Liver (tissue), 9 donors: ENCODE results near the gene GIMAP2. TPM values are rescaled to one million over a fixed set of nuclear protein-coding genes. Genes with fewer than 3 reads are reported as not detected.

Experiments
- DNase-seq: peaks from one replicate; pipeline ENCODE4 v3.0.0-alpha.2; 2017; ENCODE audit warnings: low spot score
- H3K27ac ChIP-seq, 2 donors: one replicate each; pipeline ENCODE4 v1.7.0; 2013; ENCODE audit warnings: inconsistent platforms in 2 of 2, low read length in 2 of 2, control low read depth in 1 of 2, low read depth in 1 of 2, mild to moderate bottlenecking in 1 of 2
- H3K27me3 ChIP-seq, 4 donors: one replicate each; pipeline versions ENCODE4 v1.6.1 to v1.7.0; 2013; ENCODE audit warnings: low read length in 3 of 4, inconsistent platforms in 1 of 4, mild to moderate bottlenecking in 1 of 4, moderate library complexity in 1 of 4; ENCODE audit not compliant: control insufficient read depth in 4 of 4, insufficient read depth in 4 of 4
- H3K36me3 ChIP-seq, 4 donors: one replicate each; pipeline versions ENCODE4 v1.6.1 to v1.7.0; 2013; ENCODE audit warnings: low read length in 3 of 4, mild to moderate bottlenecking in 3 of 4, low read depth in 1 of 4, moderate library complexity in 1 of 4; ENCODE audit not compliant: control insufficient read depth in 4 of 4, insufficient read depth in 3 of 4
- H3K4me1 ChIP-seq, 4 donors: one replicate each; pipeline versions ENCODE4 v1.6.1 to v1.7.0; 2013; ENCODE audit warnings: low read length in 3 of 4, mild to moderate bottlenecking in 3 of 4, moderate library complexity in 1 of 4; ENCODE audit not compliant: control insufficient read depth in 4 of 4, insufficient read depth in 4 of 4
- H3K4me3 ChIP-seq, 3 donors: one replicate each; pipeline versions ENCODE4 v1.6.1 to v1.7.0; 2013; ENCODE audit warnings: low read length in 3 of 3, control low read depth in 1 of 3, low read depth in 1 of 3, mild to moderate bottlenecking in 1 of 3
- H3K9ac ChIP-seq, 2 donors: one replicate each; pipeline ENCODE4 v1.7.0; 2013; ENCODE audit warnings: low read length in 2 of 2, mild to moderate bottlenecking in 2 of 2, moderate library complexity in 2 of 2, control low read depth in 1 of 2, low read depth in 1 of 2
- H3K9me3 ChIP-seq, 4 donors: one replicate each; pipeline versions ENCODE4 v1.6.1 to v1.7.0; 2013; ENCODE audit warnings: low read length in 3 of 4; ENCODE audit not compliant: control insufficient read depth in 4 of 4
- ATF3 ChIP-seq: IDR thresholded peaks from 2 replicates; pipeline ENCODE4 v1.6.1; 2016; ENCODE audit warnings: antibody characterized with exemption
- CTCF ChIP-seq: fragments of 150-350 bp; IDR thresholded peaks from 2 replicates; pipeline ENCODE4 v1.5.1; 2017; ENCODE audit warnings: improper control_type of control experiment, low read depth, low read length; ENCODE audit not compliant: missing input control
- EGR1 ChIP-seq, 2 donors: IDR thresholded peaks; 2 replicates each; pipeline ENCODE4 v1.6.1; 2016 to 2018; ENCODE audit warnings: antibody characterized with exemption in 2 of 2, low read depth in 2 of 2
- FOXA1 ChIP-seq: IDR thresholded peaks from 2 replicates; pipeline ENCODE4 v1.6.1; 2016; ENCODE audit warnings: antibody characterized with exemption
- FOXA2 ChIP-seq: IDR thresholded peaks from 2 replicates; pipeline ENCODE4 v1.6.1; 2016; ENCODE audit warnings: antibody characterized with exemption
- GABPA ChIP-seq, 2 donors: IDR thresholded peaks in 1 of 2; conservative IDR thresholded peaks in 1 of 2; 2 replicates each; pipeline ENCODE4 v1.6.1; 2016; ENCODE audit warnings: antibody characterized with exemption in 2 of 2, mild to moderate bottlenecking in 1 of 2, moderate library complexity in 1 of 2
- HNF4A ChIP-seq, 2 donors: conservative IDR thresholded peaks; 2 replicates each; pipeline ENCODE4 v1.6.1; 2016; ENCODE audit warnings: antibody characterized with exemption in 2 of 2, mild to moderate bottlenecking in 2 of 2
- HNF4G ChIP-seq: IDR thresholded peaks from 2 replicates; pipeline ENCODE4 v1.6.1; 2016; ENCODE audit warnings: antibody characterized with exemption
- JUND ChIP-seq, 2 donors: IDR thresholded peaks; 2 replicates each; pipeline ENCODE4 v1.6.1; 2016; ENCODE audit warnings: antibody characterized with exemption in 2 of 2
- MAX ChIP-seq: IDR thresholded peaks from 2 replicates; pipeline ENCODE4 v1.6.1; 2016; ENCODE audit warnings: antibody characterized with exemption
- NR2F2 ChIP-seq: IDR thresholded peaks from 2 replicates; pipeline ENCODE4 v1.6.1; 2016; ENCODE audit warnings: antibody characterized with exemption
- RAD21 ChIP-seq, 2 donors: IDR thresholded peaks; 2 replicates each; pipeline ENCODE4 v1.6.1; 2016; ENCODE audit warnings: antibody characterized with exemption in 2 of 2, mild to moderate bottlenecking in 2 of 2
- REST ChIP-seq: IDR thresholded peaks from 2 replicates; pipeline ENCODE4 v1.6.1; 2016; ENCODE audit warnings: antibody characterized with exemption, mild to moderate bottlenecking
- RXRA ChIP-seq, 2 donors: IDR thresholded peaks; 2 replicates each; pipeline ENCODE4 v1.6.1; 2017 to 2018; ENCODE audit warnings: antibody characterized with exemption in 2 of 2, mild to moderate bottlenecking in 1 of 2
- SP1 ChIP-seq: IDR thresholded peaks from 2 replicates; pipeline ENCODE4 v1.6.1; 2018; ENCODE audit warnings: antibody characterized with exemption, mild to moderate bottlenecking
- TAF1 ChIP-seq: conservative IDR thresholded peaks from 2 replicates; pipeline ENCODE4 v1.6.1; 2016; ENCODE audit warnings: antibody characterized with exemption, mild to moderate bottlenecking
- YY1 ChIP-seq: IDR thresholded peaks from 2 replicates; pipeline ENCODE4 v1.6.1; 2016; ENCODE audit warnings: antibody characterized with exemption, mild to moderate bottlenecking
- ZBTB33 ChIP-seq: IDR thresholded peaks from 2 replicates; pipeline ENCODE4 v1.6.1; 2016; ENCODE audit warnings: antibody characterized with exemption
- WGBS: extraction: QIAGEN DNeasy Blood & Tissue Kit; methylation state at CpG from one replicate; pipeline ENCODE4 v1.1.7; 2013; 5-methylcytosine and 5-hydroxymethylcytosine counted together
- polyA plus RNA-seq, 2 donors: library from polyadenylated mRNA; stranded (reverse) in 1 of 2; unstranded in 1 of 2; fragments of 200-250 nt in 1 of 2; fragments of >200 nt in 1 of 2; fragmentation: Nextera tagmentation in 1 of 2; extraction: Ambion mirVana in 1 of 2; gene quantifications; one replicate each; pipeline versions ENCODE4 v1.2.1 to v1.2.3, GENCODE V29; 2013 to 2015
- total RNA-seq, 2 donors: library from RNA; depleted of rRNA; stranded (reverse); fragments of >200 nt; gene quantifications; one replicate each; pipeline ENCODE4 v1.2.3, GENCODE V29; 2014
- donor health status: healthy.
- donor health status: healthy.
- donor health status: healthy.
- donor health status: healthy.
- donor health status: healthy.

GIMAP2 gene
- total and polyA plus RNA-seq, 4 donors, result 4.9 to 9.2 (median 6.0) TPM

GRCh38 chr7:150703209-150703608 lies 17.7 kb downstream of the GIMAP2 start (continued):
- no peak for TF ChIP-seq ZBTB33
- no peak for TF ChIP-seq ATF3
- TF ChIP-seq NR2F2, result no peak
- no peak for TF ChIP-seq TAF1

- Histone ChIP-seq H3K27ac (no peak overlapping the region), H3K27me3 (no peaks in the 10 kb centered on the region), H3K9me3 (peaks cover 0 to 5% (median 0%) of the 10 kb centered on the region in 4 donors), H3K4me1 (no peaks in the 10 kb centered on the region), H3K36me3 (no peaks in the 10 kb centered on the region), H3K4me3 (no peak overlapping the region), H3K9ac (no peak overlapping the region)
- no peak for DNase-seq
- TF ChIP-seq CTCF (no peak), HNF4A (conservative IDR thresholded peaks at IDR 0.05) (no peak), EGR1 (IDR thresholded peaks at IDR 0.05; ENCODE audit: low read depth in 2 of 2) (no peak), FOXA2 (no peak), MAX (no peak), JUND (IDR thresholded peaks at IDR 0.05) (no peak), ATF3 (no peak), RXRA (IDR thresholded peaks at IDR 0.05) (no peak)
- 89% methylated on average over 4 of the region's 4 CpGs for WGBS
These were observed 29.8 kb downstream of the GIMAP2 start for GRCh38 chr7:150715293-150715692.

GRCh38 chr7:150715738-150716137 lies 30.2 kb downstream of the GIMAP2 start:
- Histone ChIP-seq H3K36me3 (no peaks in the 10 kb centered on the region), H3K4me3 (no peak overlapping the region), H3K9me3 (peaks cover 0 to 5% (median 0%) of the 10 kb centered on the region in 4 donors), H3K9ac (peak overlapping the region in 1 of 2 donors; percentile 3), H3K27me3 (no peaks in the 10 kb centered on the region), H3K4me1 (no peaks in the 10 kb centered on the region), H3K27ac (peak overlapping the region; percentile 42 to 60)
- no peak for DNase-seq
- 56% methylated on average over 4 of the region's 4 CpGs for WGBS
- TF ChIP-seq EGR1 (IDR thresholded peaks at IDR 0.05; ENCODE audit: low read depth in 2 of 2) (no peak), FOXA1 (no peak), GABPA (IDR thresholded peaks at IDR 0.05 in 1 of 2, conservative IDR thresholded peaks at IDR 0.05 in 1 of 2) (no peak), ZBTB33 (no peak), SP1 (no peak), RAD21 (IDR thresholded peaks at IDR 0.05) (no peak), YY1 (no peak), JUND (IDR thresholded peaks at IDR 0.05) (no peak), HNF4A (conservative IDR thresholded peaks at IDR 0.05) (no peak), HNF4G (no peak), TAF1 (no peak), REST (no peak), ATF3 (no peak), RXRA (IDR thresholded peaks at IDR 0.05) (no peak)
